ENCODE results near the gene CTRL. TPM values are rescaled to one million over a fixed set of nuclear protein-coding genes. Genes with fewer than 3 reads are reported as not detected.

Gene CTRL
- total RNA-seq, 1 donor from 2014 or later = 0.71 TPM

- intact Hi-C loops (cut with micrococcal nuclease) = no loop called here
- TF ChIP-seq, protein P1, sequence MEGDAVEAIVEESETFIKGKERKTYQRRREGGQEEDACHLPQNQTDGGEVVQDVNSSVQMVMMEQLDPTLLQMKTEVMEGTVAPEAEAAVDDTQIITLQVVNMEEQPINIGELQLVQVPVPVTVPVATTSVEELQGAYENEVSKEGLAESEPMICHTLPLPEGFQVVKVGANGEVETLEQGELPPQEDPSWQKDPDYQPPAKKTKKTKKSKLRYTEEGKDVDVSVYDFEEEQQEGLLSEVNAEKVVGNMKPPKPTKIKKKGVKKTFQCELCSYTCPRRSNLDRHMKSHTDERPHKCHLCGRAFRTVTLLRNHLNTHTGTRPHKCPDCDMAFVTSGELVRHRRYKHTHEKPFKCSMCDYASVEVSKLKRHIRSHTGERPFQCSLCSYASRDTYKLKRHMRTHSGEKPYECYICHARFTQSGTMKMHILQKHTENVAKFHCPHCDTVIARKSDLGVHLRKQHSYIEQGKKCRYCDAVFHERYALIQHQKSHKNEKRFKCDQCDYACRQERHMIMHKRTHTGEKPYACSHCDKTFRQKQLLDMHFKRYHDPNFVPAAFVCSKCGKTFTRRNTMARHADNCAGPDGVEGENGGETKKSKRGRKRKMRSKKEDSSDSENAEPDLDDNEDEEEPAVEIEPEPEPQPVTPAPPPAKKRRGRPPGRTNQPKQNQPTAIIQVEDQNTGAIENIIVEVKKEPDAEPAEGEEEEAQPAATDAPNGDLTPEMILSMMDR (IDR thresholded peaks at IDR 0.05; ENCODE audit: borderline replicate concordance) = no peak
- H3K4me3 ChIP-seq = peak overlapping the region; percentile 96
- no peaks in the 10 kb centered on the region for H3K9me3 ChIP-seq (replicated peaks)
- peaks cover 4% of the 10 kb centered on the region for H3K36me3 ChIP-seq
- peak; percentile 64 for DNase-seq
- no peaks in the 10 kb centered on the region for H3K27me3 ChIP-seq (ENCODE audit: low read depth)
- H3K27ac ChIP-seq (replicated peaks) = peak overlapping the region; percentile 100
- H3K4me1 ChIP-seq = peaks cover 65% of the 10 kb centered on the region
Measured at GRCh38 chr16:67967958-67968399, 36.3 kb upstream of the CTRL start.

- H3K4me1 ChIP-seq = peaks cover 71% of the 10 kb centered on the region
- peak overlapping the region; percentile 100 for H3K27ac ChIP-seq (replicated peaks)
- H3K36me3 ChIP-seq = peaks cover 10% of the 10 kb centered on the region
- peak overlapping the region; percentile 96 for H3K4me3 ChIP-seq
- no peaks in the 10 kb centered on the region for H3K9me3 ChIP-seq (replicated peaks)
- intact Hi-C loops (cut with micrococcal nuclease) = no loop called here
- no peaks in the 10 kb centered on the region for H3K27me3 ChIP-seq (ENCODE audit: low read depth)
- DNase-seq = no peak
- TF ChIP-seq, protein P1 (IDR thresholded peaks at IDR 0.05; ENCODE audit: borderline replicate concordance) = no peak
Measured at GRCh38 chr16:67967183-67967957, 35.7 kb upstream of the CTRL start.

- H3K4me3 ChIP-seq = peak overlapping the region; percentile 96
- no peaks in the 10 kb centered on the region for H3K27me3 ChIP-seq (ENCODE audit: low read depth)
- peaks cover 17% of the 10 kb centered on the region for H3K36me3 ChIP-seq
- no peak for DNase-seq
- intact Hi-C loops (cut with micrococcal nuclease) = no loop called here
- H3K9me3 ChIP-seq (replicated peaks) = no peaks in the 10 kb centered on the region
- peak overlapping the region; percentile 100 for H3K27ac ChIP-seq (replicated peaks)
- TF ChIP-seq, protein P1 (IDR thresholded peaks at IDR 0.05; ENCODE audit: borderline replicate concordance) = no peak
- peaks cover 78% of the 10 kb centered on the region for H3K4me1 ChIP-seq
Measured at GRCh38 chr16:67966549-67967182, 35.0 kb upstream of the CTRL start.

GRCh38 chr16:67965668-67966548, 34.2 kb upstream of the CTRL start:
- Histone ChIP-seq H3K4me1 (peaks cover 86% of the 10 kb centered on the region), H3K36me3 (peaks cover 25% of the 10 kb centered on the region), H3K9me3 (replicated peaks) (no peaks in the 10 kb centered on the region), H3K27me3 (ENCODE audit: low read depth) (no peaks in the 10 kb centered on the region), H3K27ac (replicated peaks) (peak overlapping the region; percentile 100), H3K4me3 (peak overlapping the region; percentile 96)
- TF ChIP-seq, protein P1 (IDR thresholded peaks at IDR 0.05; ENCODE audit: borderline replicate concordance) = no peak
- DNase-seq = no peak
- intact Hi-C loops (cut with micrococcal nuclease) = no loop called here

DNA sequence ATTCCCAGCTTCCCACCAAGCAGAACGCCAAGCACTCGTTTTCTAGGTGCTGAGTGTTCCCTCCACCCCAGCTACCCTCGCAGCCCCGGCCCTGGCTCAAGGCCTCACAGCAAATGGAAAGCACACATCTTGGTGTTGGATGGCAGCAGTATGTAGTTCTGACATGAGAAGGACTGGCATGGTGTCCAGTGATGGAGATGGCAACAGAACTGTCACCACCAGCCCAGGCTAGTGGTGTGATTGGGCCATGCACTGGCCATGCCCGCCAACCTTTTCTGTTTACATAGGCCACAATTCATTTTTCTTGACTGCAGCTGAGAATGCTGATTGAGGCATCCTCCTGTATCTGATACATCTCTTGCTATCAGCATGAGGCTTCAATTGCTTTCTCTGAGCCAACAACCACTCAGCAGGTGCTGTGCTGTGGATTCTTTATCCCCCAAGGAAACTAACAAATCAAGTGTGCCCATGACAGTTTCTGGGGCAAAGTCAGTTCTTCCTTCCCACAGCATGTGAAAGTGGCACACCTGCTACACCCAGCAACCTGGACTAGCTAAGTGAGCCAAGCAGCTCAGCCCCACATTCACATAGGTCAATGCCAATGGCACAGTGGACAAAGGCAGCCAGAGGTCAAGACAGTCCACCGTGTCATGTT, 32.9 kb upstream of the CTRL start:
- DNase-seq = no peak
- Histone ChIP-seq H3K9me3 (replicated peaks) (no peaks in the 10 kb centered on the region), H3K27ac (replicated peaks) (peak overlapping the region; percentile 100), H3K36me3 (peaks cover 36% of the 10 kb centered on the region), H3K4me3 (peak overlapping the region; percentile 96), H3K27me3 (ENCODE audit: low read depth) (no peaks in the 10 kb centered on the region), H3K4me1 (peaks cover 98% of the 10 kb centered on the region)
- TF ChIP-seq, protein P1 (IDR thresholded peaks at IDR 0.05; ENCODE audit: borderline replicate concordance) = no peak
- intact Hi-C loops (cut with micrococcal nuclease) = no loop called here
